ENCODE results near the gene RMI2. TPM values are rescaled to one million over a fixed set of nuclear protein-coding genes. Genes with fewer than 3 reads are reported as not detected.

Gene RMI2
- total RNA-seq, 2 donors from 2014 or later: 1.4 to 2.1 TPM

- DNase-seq (peak in 2 of 3 donors; percentile 26 to 29), ATAC-seq (peak; percentile 96)
- Mint-ChIP-seq H3K4me1 (peaks cover 16% of the 10 kb centered on the region), H3K36me3 (ENCODE audit: low read depth) (peaks cover 4% of the 10 kb centered on the region), H3K4me3 (peak overlapping the region; percentile 78), H3K27me3 (peaks cover 5% of the 10 kb centered on the region), H3K27ac (peak overlapping the region; percentile 84)
- H3K9me3 ChIP-seq (ENCODE audit: control insufficient read depth, low read length, poor library complexity, severe bottlenecking): no peaks in the 10 kb centered on the region
Observed at GRCh38 chr16:11379420-11379819, 34.2 kb downstream of the RMI2 start.

- ATAC-seq: no peak
- DNase-seq: no peak
- H3K4me1 Mint-ChIP-seq: peaks cover 16% of the 10 kb centered on the region
- peaks cover 4% of the 10 kb centered on the region for H3K36me3 Mint-ChIP-seq (ENCODE audit: low read depth)
- H3K9me3 ChIP-seq (ENCODE audit: control insufficient read depth, low read length, poor library complexity, severe bottlenecking): no peaks in the 10 kb centered on the region
- no peak overlapping the region for H3K4me3 Mint-ChIP-seq
- H3K27me3 Mint-ChIP-seq: peaks cover 5% of the 10 kb centered on the region
- peak overlapping the region; percentile 84 for H3K27ac Mint-ChIP-seq
Observed at GRCh38 chr16:11380836-11381235, 35.6 kb downstream of the RMI2 start.

GRCh38 chr16:11383481-11384183, 38.4 kb downstream of the RMI2 start:
- peaks cover 4% of the 10 kb centered on the region for H3K36me3 Mint-ChIP-seq (ENCODE audit: low read depth)
- DNase-seq (no peak), ATAC-seq (no peak)
- no peaks in the 10 kb centered on the region for H3K9me3 ChIP-seq (ENCODE audit: control insufficient read depth, low read length, poor library complexity, severe bottlenecking)
- H3K4me3 Mint-ChIP-seq: no peak overlapping the region
- H3K27ac Mint-ChIP-seq: peak overlapping the region; percentile 3
- peaks cover 16% of the 10 kb centered on the region for H3K4me1 Mint-ChIP-seq
- peaks cover 9% of the 10 kb centered on the region for H3K27me3 Mint-ChIP-seq

- Mint-ChIP-seq H3K4me3 (no peak overlapping the region), H3K27me3 (peaks cover 9% of the 10 kb centered on the region), H3K36me3 (ENCODE audit: low read depth) (peaks cover 4% of the 10 kb centered on the region), H3K27ac (peak overlapping the region; percentile 3), H3K4me1 (peaks cover 16% of the 10 kb centered on the region)
- ATAC-seq (no peak), DNase-seq (no peak)
- H3K9me3 ChIP-seq (ENCODE audit: control insufficient read depth, low read length, poor library complexity, severe bottlenecking): no peaks in the 10 kb centered on the region
Observed at GRCh38 chr16:11384184-11384955, 39.1 kb downstream of the RMI2 start.

- Mint-ChIP-seq H3K27ac (no peak overlapping the region), H3K36me3 (ENCODE audit: low read depth) (peaks cover 4% of the 10 kb centered on the region), H3K4me1 (peaks cover 11% of the 10 kb centered on the region), H3K4me3 (no peak overlapping the region), H3K27me3 (peaks cover 9% of the 10 kb centered on the region)
- no peak for DNase-seq
- ATAC-seq: no peak
- H3K9me3 ChIP-seq (ENCODE audit: control insufficient read depth, low read length, poor library complexity, severe bottlenecking): no peaks in the 10 kb centered on the region
Observed at GRCh38 chr16:11384956-11385586, 39.8 kb downstream of the RMI2 start.

- no peak for ATAC-seq
- peaks cover 9% of the 10 kb centered on the region for H3K4me1 Mint-ChIP-seq
Observed at GRCh38 chr16:11386054-11386680, 40.9 kb downstream of the RMI2 start.

GRCh38 chr16:11386791-11387546, 41.7 kb downstream of the RMI2 start:
- Mint-ChIP-seq H3K36me3 (ENCODE audit: low read depth) (no peaks in the 10 kb centered on the region), H3K27me3 (peaks cover 9% of the 10 kb centered on the region), H3K4me1 (peaks cover 3% of the 10 kb centered on the region), H3K4me3 (no peak overlapping the region), H3K27ac (no peak overlapping the region)
- DNase-seq (no peak), ATAC-seq (no peak)
- no peaks in the 10 kb centered on the region for H3K9me3 ChIP-seq (ENCODE audit: control insufficient read depth, low read length, poor library complexity, severe bottlenecking)

More at GRCh38 chr16:11386054-11386680, 40.9 kb downstream of the RMI2 start:
- no peak overlapping the region for H3K27ac Mint-ChIP-seq
- no peak for DNase-seq
- no peaks in the 10 kb centered on the region for H3K9me3 ChIP-seq (ENCODE audit: control insufficient read depth, low read length, poor library complexity, severe bottlenecking)
- peaks cover 9% of the 10 kb centered on the region for H3K27me3 Mint-ChIP-seq
- H3K4me3 Mint-ChIP-seq: no peak overlapping the region
- peaks cover 4% of the 10 kb centered on the region for H3K36me3 Mint-ChIP-seq (ENCODE audit: low read depth)

- no peak for ATAC-seq
- peaks cover 3% of the 10 kb centered on the region for H3K4me1 Mint-ChIP-seq
Observed at GRCh38 chr16:11389083-11389482, 43.8 kb downstream of the RMI2 start.

GRCh38 chr16:11389631-11390565, 44.6 kb downstream of the RMI2 start:
- DNase-seq (no peak), ATAC-seq (no peak)
- Mint-ChIP-seq H3K4me3 (no peak overlapping the region), H3K27ac (no peak overlapping the region), H3K36me3 (ENCODE audit: low read depth) (no peaks in the 10 kb centered on the region), H3K4me1 (peaks cover 3% of the 10 kb centered on the region), H3K27me3 (peaks cover 4% of the 10 kb centered on the region)
- no peaks in the 10 kb centered on the region for H3K9me3 ChIP-seq (ENCODE audit: control insufficient read depth, low read length, poor library complexity, severe bottlenecking)

More at GRCh38 chr16:11389083-11389482, 43.8 kb downstream of the RMI2 start:
- H3K36me3 Mint-ChIP-seq (ENCODE audit: low read depth): no peaks in the 10 kb centered on the region
- no peak overlapping the region for H3K27ac Mint-ChIP-seq
- no peak for DNase-seq
- peaks cover 4% of the 10 kb centered on the region for H3K27me3 Mint-ChIP-seq
- no peaks in the 10 kb centered on the region for H3K9me3 ChIP-seq (ENCODE audit: control insufficient read depth, low read length, poor library complexity, severe bottlenecking)
- H3K4me3 Mint-ChIP-seq: no peak overlapping the region

- ATAC-seq: no peak
- H3K36me3 Mint-ChIP-seq (ENCODE audit: low read depth): no peaks in the 10 kb centered on the region
- H3K4me3 Mint-ChIP-seq: no peak overlapping the region
- DNase-seq: no peak
- no peaks in the 10 kb centered on the region for H3K9me3 ChIP-seq (ENCODE audit: control insufficient read depth, low read length, poor library complexity, severe bottlenecking)
- peaks cover 3% of the 10 kb centered on the region for H3K4me1 Mint-ChIP-seq
- H3K27me3 Mint-ChIP-seq: peaks cover 4% of the 10 kb centered on the region
- H3K27ac Mint-ChIP-seq: no peak overlapping the region
Observed at GRCh38 chr16:11390573-11391495, 45.6 kb downstream of the RMI2 start.

GRCh38 chr16:11391576-11391975, 46.3 kb downstream of the RMI2 start:
- Mint-ChIP-seq H3K27ac (no peak overlapping the region), H3K4me1 (peaks cover 5% of the 10 kb centered on the region), H3K4me3 (no peak overlapping the region), H3K36me3 (ENCODE audit: low read depth) (no peaks in the 10 kb centered on the region), H3K27me3 (peaks cover 4% of the 10 kb centered on the region)
- no peak for DNase-seq
- no peak for ATAC-seq
- H3K9me3 ChIP-seq (ENCODE audit: control insufficient read depth, low read length, poor library complexity, severe bottlenecking): no peaks in the 10 kb centered on the region
